Transverse colon (tissue), 4 donors: ENCODE results near the gene RAET1E.

Experiments used
- POLR2A ChIP-seq: fragments of 450-650 bp; IDR thresholded peaks from one replicate; pipeline ENCODE4 v1.6.1; 2016; ENCODE audit warnings: antibody characterized with exemption, mild to moderate bottlenecking, moderate library complexity
- POLR2AphosphoS5 ChIP-seq, 3 donors: sonication (generic); formaldehyde crosslinking; IDR thresholded peaks; one replicate each; pipeline ENCODE4 v1.6.1; 2016; ENCODE audit warnings: antibody characterized with exemption in 3 of 3
- TF ChIP-seq, protein P1 (sequence below), 5 experiments: fragments of 200-600 bp in 3 of 5; fragments of 450-650 bp in 2 of 5; sonication (generic) in 3 of 5; IDR thresholded peaks; 1 replicate in 2 of 5; 2 replicates in 3 of 5; pipeline ENCODE4 v1.5.1; 2016 to 2017; ENCODE audit warnings: antibody characterized with exemption in 5 of 5, inconsistent platforms in 3 of 5, mild to moderate bottlenecking in 2 of 5, moderate library complexity in 1 of 5

GRCh38 chr6:149906405-149906804 is 8.5 kb upstream of the RAET1E start:
- no peak for TF ChIP-seq POLR2AphosphoS5 (IDR thresholded peaks at IDR 0.05)
- TF ChIP-seq, protein P1, sequence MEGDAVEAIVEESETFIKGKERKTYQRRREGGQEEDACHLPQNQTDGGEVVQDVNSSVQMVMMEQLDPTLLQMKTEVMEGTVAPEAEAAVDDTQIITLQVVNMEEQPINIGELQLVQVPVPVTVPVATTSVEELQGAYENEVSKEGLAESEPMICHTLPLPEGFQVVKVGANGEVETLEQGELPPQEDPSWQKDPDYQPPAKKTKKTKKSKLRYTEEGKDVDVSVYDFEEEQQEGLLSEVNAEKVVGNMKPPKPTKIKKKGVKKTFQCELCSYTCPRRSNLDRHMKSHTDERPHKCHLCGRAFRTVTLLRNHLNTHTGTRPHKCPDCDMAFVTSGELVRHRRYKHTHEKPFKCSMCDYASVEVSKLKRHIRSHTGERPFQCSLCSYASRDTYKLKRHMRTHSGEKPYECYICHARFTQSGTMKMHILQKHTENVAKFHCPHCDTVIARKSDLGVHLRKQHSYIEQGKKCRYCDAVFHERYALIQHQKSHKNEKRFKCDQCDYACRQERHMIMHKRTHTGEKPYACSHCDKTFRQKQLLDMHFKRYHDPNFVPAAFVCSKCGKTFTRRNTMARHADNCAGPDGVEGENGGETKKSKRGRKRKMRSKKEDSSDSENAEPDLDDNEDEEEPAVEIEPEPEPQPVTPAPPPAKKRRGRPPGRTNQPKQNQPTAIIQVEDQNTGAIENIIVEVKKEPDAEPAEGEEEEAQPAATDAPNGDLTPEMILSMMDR (IDR thresholded peaks at IDR 0.05) = no peak
- TF ChIP-seq POLR2A = no peak
